DND-41 (cell line): ENCODE data around the gene COL6A2.

Experiments used
- CTCF ChIP-seq: IDR thresholded peaks from 2 replicates; pipeline ENCODE4 v1.5.1; 2012; ENCODE audit warnings: borderline replicate concordance, low read length, moderate library complexity, mild to moderate bottlenecking; ENCODE audit not compliant: poor library complexity, severe bottlenecking; ENCODE audit errors: extremely low read depth
- EZH2 ChIP-seq: IDR thresholded peaks from 3 replicates; pipeline ENCODE4 v1.6.1; 2012; ENCODE audit warnings: borderline replicate concordance, low read depth, mild to moderate bottlenecking, moderate library complexity, low read length, inconsistent platforms; ENCODE audit not compliant: severe bottlenecking

- TF ChIP-seq CTCF, result no peak
- TF ChIP-seq EZH2, result no peak
Observed at GRCh38 chr21:46120301-46121285, 22.7 kb downstream of the COL6A2 start.
